Mesendoderm (in vitro differentiated cells): Measurements from ENCODE around the gene CERS5.

Experiments used
- DNase-seq: peaks from one replicate; pipeline ENCODE4 v3.0.0; 2013
- H2AK5ac ChIP-seq: 2 replicates; pipeline ENCODE4 v1.6.1; 2013; ENCODE audit warnings: low read length, inconsistent platforms
- H2BK120ac ChIP-seq: 2 replicates; pipeline ENCODE4 v1.6.1; 2013; ENCODE audit warnings: low read depth, mild to moderate bottlenecking, low read length, moderate library complexity, mixed read lengths
- H2BK15ac ChIP-seq: replicated peaks from 2 replicates; pipeline ENCODE4 v1.6.1; 2013; ENCODE audit warnings: low read depth, mild to moderate bottlenecking, moderate library complexity
- H2BK5ac ChIP-seq: 2 replicates; pipeline ENCODE4 v1.6.1; 2013; ENCODE audit warnings: low read length, inconsistent platforms
- H3K18ac ChIP-seq: 2 replicates; pipeline ENCODE4 v1.6.1; 2013; ENCODE audit warnings: mild to moderate bottlenecking, low read length, mixed read lengths
- H3K23ac ChIP-seq: one replicate; pipeline ENCODE4 v1.6.1; 2013; ENCODE audit warnings: low read length
- H3K27ac ChIP-seq: 2 replicates; pipeline ENCODE4 v1.5.1; 2013; ENCODE audit warnings: low read depth, mild to moderate bottlenecking, inconsistent platforms, low read length, moderate library complexity
- H3K27me3 ChIP-seq: 2 replicates; pipeline ENCODE4 v1.6.1; 2013; ENCODE audit warnings: low read length, control low read depth, mild to moderate bottlenecking, inconsistent platforms; ENCODE audit not compliant: insufficient read depth, poor library complexity
- H3K36me3 ChIP-seq: 2 replicates; pipeline ENCODE4 v1.6.1; 2013; ENCODE audit warnings: low read length, inconsistent platforms; ENCODE audit not compliant: control insufficient read depth, insufficient read depth
- H3K4ac ChIP-seq: one replicate; pipeline ENCODE4 v1.6.1; 2013; ENCODE audit warnings: low read depth, mild to moderate bottlenecking, low read length, moderate library complexity
- H3K4me1 ChIP-seq: 2 replicates; pipeline ENCODE4 v1.6.1; 2013; ENCODE audit warnings: low read depth, low read length, inconsistent platforms; ENCODE audit not compliant: control insufficient read depth
- H3K4me2 ChIP-seq: 2 replicates; pipeline ENCODE4 v1.6.1; 2013; ENCODE audit warnings: low read length
- H3K4me3 ChIP-seq: 2 replicates; pipeline ENCODE4 v1.5.1; 2013; ENCODE audit warnings: mild to moderate bottlenecking, low read length
- H3K56ac ChIP-seq: one replicate; pipeline ENCODE4 v1.6.1; 2013; ENCODE audit warnings: low read length
- H3K79me1 ChIP-seq: 2 replicates; pipeline ENCODE4 v1.6.1; 2013; ENCODE audit warnings: low read length, inconsistent platforms
- H3K79me2 ChIP-seq: 2 replicates; pipeline ENCODE4 v1.6.1; 2013; ENCODE audit warnings: mild to moderate bottlenecking, low read length; ENCODE audit not compliant: control insufficient read depth, insufficient read depth
- H3K9ac ChIP-seq: 2 replicates; pipeline ENCODE4 v1.6.1; 2013; ENCODE audit warnings: low read length, inconsistent platforms
- H4K5ac ChIP-seq: one replicate; pipeline ENCODE4 v1.6.1; 2013; ENCODE audit warnings: low read length
- H4K8ac ChIP-seq: one replicate; pipeline ENCODE4 v1.6.1; 2013; ENCODE audit warnings: low read depth, mild to moderate bottlenecking, control low read depth, low read length, moderate library complexity
- WGBS: extraction: QIAGEN DNeasy Blood & Tissue Kit; methylation state at CpG from one replicate; pipeline ENCODE4 v1.1.7; 2013; ENCODE audit warnings: low lambda C conversion rate, missing lambda C conversion rate; ENCODE audit not compliant: insufficient coverage; ENCODE audit errors: extremely low coverage; 5-methylcytosine and 5-hydroxymethylcytosine counted together

Gene CERS5

GRCh38 chr12:50147281-50147680, 19.9 kb downstream of the CERS5 start:
- no peak overlapping the region for H3K4me3 ChIP-seq
- no peak overlapping the region for H3K4ac ChIP-seq
- H3K56ac ChIP-seq, result no peak overlapping the region
- peaks cover 5% of the 10 kb centered on the region for H3K79me1 ChIP-seq
- no peaks in the 10 kb centered on the region for H3K27me3 ChIP-seq
- no peak overlapping the region for H3K27ac ChIP-seq
- no peak overlapping the region for H2BK5ac ChIP-seq
- H4K8ac ChIP-seq, result no peak overlapping the region
- no peak overlapping the region for H3K9ac ChIP-seq
- H3K4me2 ChIP-seq, result no peak overlapping the region
- H2AK5ac ChIP-seq, result no peak overlapping the region
- H4K5ac ChIP-seq, result no peak overlapping the region
- H3K4me1 ChIP-seq, result no peaks in the 10 kb centered on the region
- WGBS, result no CpG with 5 or more reads among the region's 4 CpGs
- H2BK120ac ChIP-seq, result no peak overlapping the region
- H2BK15ac ChIP-seq, result no peak overlapping the region
- peaks cover 2% of the 10 kb centered on the region for H3K79me2 ChIP-seq
- H3K36me3 ChIP-seq, result no peaks in the 10 kb centered on the region
- no peak overlapping the region for H3K18ac ChIP-seq
- peak; percentile 12 for DNase-seq
- H3K23ac ChIP-seq, result no peak overlapping the region

DNA sequence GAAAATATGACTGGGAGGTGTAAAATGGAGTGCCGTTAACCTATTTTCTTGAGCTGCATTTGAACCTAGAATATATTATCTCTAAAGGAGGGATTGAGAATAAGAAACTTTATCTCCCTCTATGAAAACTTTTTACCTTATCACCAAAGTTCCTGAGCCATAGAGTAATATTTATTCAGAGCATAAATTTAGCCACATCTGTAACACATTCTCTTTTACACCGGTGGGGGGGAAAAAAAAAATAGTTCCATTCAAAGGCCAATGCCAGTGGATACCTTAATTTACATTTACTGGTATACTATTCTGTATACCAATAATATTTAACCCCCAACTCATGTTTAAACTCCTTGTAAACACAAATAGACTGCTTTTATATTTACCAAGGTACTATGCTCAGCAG, 21.7 kb downstream of the CERS5 start:
- Histone ChIP-seq H2BK15ac (no peak overlapping the region), H2BK5ac (no peak overlapping the region), H3K4me1 (no peaks in the 10 kb centered on the region), H2AK5ac (no peak overlapping the region), H3K79me1 (peaks cover 3% of the 10 kb centered on the region), H3K56ac (no peak overlapping the region), H3K4ac (no peak overlapping the region), H2BK120ac (no peak overlapping the region), H3K27me3 (no peaks in the 10 kb centered on the region), H3K27ac (no peak overlapping the region), H3K18ac (no peak overlapping the region), H4K8ac (no peak overlapping the region), H3K23ac (no peak overlapping the region), H3K4me2 (no peak overlapping the region), H3K36me3 (no peaks in the 10 kb centered on the region), H3K4me3 (no peak overlapping the region), H4K5ac (no peak overlapping the region), H3K9ac (no peak overlapping the region), H3K79me2 (peaks cover 2% of the 10 kb centered on the region)
- no CpG with 5 or more reads among the region's 2 CpGs for WGBS
- DNase-seq, result no peak

DNA sequence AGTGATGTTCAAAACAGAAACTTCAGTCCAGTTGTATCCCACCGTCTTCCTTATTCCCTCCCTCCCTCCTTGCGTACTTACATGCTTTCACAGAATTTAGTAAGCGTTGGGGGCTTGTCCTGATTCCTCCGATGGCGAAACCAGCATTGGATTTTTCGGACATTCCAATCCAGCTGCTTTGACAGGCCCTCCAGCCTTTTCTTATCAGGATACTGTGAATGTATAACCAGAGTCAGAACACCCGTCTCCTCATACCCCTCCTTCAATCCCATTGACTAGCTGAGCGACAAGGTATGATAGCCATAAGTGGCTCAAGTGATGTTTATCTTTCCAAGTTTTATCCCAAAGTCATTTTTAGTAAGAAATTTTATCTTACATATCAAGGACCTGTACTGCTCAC, 24.2 kb downstream of the CERS5 start:
- no peak for DNase-seq
- Histone ChIP-seq H4K5ac (no peak overlapping the region), H2BK15ac (no peak overlapping the region), H3K9ac (no peak overlapping the region), H4K8ac (no peak overlapping the region), H3K23ac (no peak overlapping the region), H3K27me3 (no peaks in the 10 kb centered on the region), H3K4me1 (no peaks in the 10 kb centered on the region), H2AK5ac (no peak overlapping the region), H2BK120ac (no peak overlapping the region), H3K79me1 (peaks cover 1% of the 10 kb centered on the region), H2BK5ac (no peak overlapping the region), H3K4me3 (no peak overlapping the region), H3K27ac (no peak overlapping the region), H3K36me3 (no peaks in the 10 kb centered on the region), H3K4me2 (no peak overlapping the region), H3K56ac (no peak overlapping the region), H3K18ac (no peak overlapping the region), H3K4ac (no peak overlapping the region), H3K79me2 (no peaks in the 10 kb centered on the region)
- no CpG with 5 or more reads among the region's 8 CpGs for WGBS

DNA sequence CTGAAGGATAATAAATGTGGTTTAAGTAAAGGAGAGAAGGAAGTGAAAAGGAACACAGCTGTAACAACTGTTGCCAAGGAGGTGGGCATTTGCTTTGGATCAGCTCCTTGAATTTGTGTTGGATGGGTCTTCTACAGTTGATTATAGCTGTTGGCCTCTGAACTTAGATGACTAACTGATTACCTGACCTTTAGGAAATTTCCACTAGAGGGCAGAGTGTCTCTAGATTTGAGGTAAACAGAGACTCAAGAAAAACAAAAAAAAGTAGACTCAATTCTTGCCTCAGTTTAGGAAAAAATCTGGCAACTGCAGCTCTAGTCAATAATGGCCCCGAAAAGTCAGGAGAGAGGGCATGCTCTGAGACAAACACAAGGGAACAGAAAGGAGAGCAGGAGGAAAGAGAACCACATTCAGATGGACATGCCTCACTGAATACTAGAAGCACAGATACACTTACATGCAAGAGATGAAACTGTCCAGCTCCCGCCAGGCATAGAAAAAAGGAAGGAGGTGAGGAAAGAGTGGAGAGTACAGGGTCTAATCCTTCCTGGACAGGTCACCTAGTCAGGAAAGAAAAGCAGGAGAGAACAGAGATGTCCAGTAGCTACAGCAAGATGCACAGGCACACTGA, 34.5 kb downstream of the CERS5 start:
- no peak overlapping the region for H3K18ac ChIP-seq
- H2AK5ac ChIP-seq, result no peak overlapping the region
- no peaks in the 10 kb centered on the region for H3K27me3 ChIP-seq
- no peak overlapping the region for H3K23ac ChIP-seq
- H3K79me2 ChIP-seq, result no peaks in the 10 kb centered on the region
- no peak overlapping the region for H2BK5ac ChIP-seq
- H4K5ac ChIP-seq, result no peak overlapping the region
- no peak overlapping the region for H3K27ac ChIP-seq
- no peaks in the 10 kb centered on the region for H3K4me1 ChIP-seq
- H3K4ac ChIP-seq, result no peak overlapping the region
- no peaks in the 10 kb centered on the region for H3K79me1 ChIP-seq
- no peak overlapping the region for H3K4me2 ChIP-seq
- no peak overlapping the region for H3K9ac ChIP-seq
- no peak overlapping the region for H2BK15ac ChIP-seq
- H3K4me3 ChIP-seq, result no peak overlapping the region
- DNase-seq, result peak; percentile 54
- H4K8ac ChIP-seq, result no peak overlapping the region
- H3K36me3 ChIP-seq, result peaks cover 24% of the 10 kb centered on the region
- no CpG with 5 or more reads among the region's 2 CpGs for WGBS
- H2BK120ac ChIP-seq, result no peak overlapping the region
- no peak overlapping the region for H3K56ac ChIP-seq

DNA sequence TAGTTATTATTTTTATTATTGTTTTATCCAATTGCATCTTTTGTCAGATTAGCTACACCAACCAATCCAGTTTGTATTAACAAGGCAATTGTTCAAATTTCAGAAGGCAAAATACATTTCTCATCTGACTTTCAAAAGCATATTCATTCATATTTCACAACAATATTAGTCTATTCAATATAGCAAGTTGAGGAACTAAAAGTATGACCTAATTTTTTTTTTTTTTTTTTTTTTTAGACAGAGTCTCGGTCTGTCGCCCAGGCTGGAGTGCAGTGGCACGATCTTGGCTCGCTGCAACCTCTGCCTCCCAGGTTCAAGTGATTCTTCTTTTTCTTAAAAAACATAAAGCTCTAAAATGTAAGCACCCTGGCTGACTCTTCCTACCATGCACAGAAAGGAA, 37.9 kb downstream of the CERS5 start:
- no peak overlapping the region for H3K4me2 ChIP-seq
- no peaks in the 10 kb centered on the region for H3K79me2 ChIP-seq
- no peak overlapping the region for H3K4me3 ChIP-seq
- H3K4ac ChIP-seq, result no peak overlapping the region
- no peak overlapping the region for H3K18ac ChIP-seq
- H3K23ac ChIP-seq, result no peak overlapping the region
- no peaks in the 10 kb centered on the region for H3K27me3 ChIP-seq
- DNase-seq, result no peak
- H2BK5ac ChIP-seq, result no peak overlapping the region
- H3K27ac ChIP-seq, result no peak overlapping the region
- H2BK120ac ChIP-seq, result no peak overlapping the region
- H4K5ac ChIP-seq, result no peak overlapping the region
- no peak overlapping the region for H4K8ac ChIP-seq
- no CpG with 5 or more reads among the region's 4 CpGs for WGBS
- no peak overlapping the region for H2AK5ac ChIP-seq
- H3K9ac ChIP-seq, result no peak overlapping the region
- no peaks in the 10 kb centered on the region for H3K79me1 ChIP-seq
- H3K56ac ChIP-seq, result no peak overlapping the region
- H2BK15ac ChIP-seq, result no peak overlapping the region
- no peaks in the 10 kb centered on the region for H3K4me1 ChIP-seq
- peaks cover 18% of the 10 kb centered on the region for H3K36me3 ChIP-seq

DNA sequence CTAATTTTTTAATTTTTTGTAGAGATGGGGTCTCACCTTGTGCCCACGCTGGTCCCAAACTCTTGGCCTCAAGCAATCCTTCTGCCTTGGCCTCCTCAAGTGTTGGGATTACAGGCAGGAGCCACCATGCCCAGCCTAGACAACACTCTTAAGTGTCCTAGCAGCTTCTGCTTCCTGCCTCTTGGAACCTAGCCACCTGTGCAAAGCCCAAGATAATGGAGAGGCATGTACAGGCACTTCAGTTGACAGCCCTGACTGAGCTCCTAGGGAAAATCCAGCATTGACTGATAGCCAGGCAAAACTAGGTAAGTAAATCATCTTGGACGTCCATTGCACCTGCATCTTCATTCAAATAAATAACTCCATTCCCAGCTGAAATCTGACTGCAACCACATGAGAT, 39.6 kb downstream of the CERS5 start:
- no peak overlapping the region for H3K27ac ChIP-seq
- no peaks in the 10 kb centered on the region for H3K4me1 ChIP-seq
- no peak overlapping the region for H3K18ac ChIP-seq
- peaks cover 14% of the 10 kb centered on the region for H3K36me3 ChIP-seq
- no peak overlapping the region for H3K23ac ChIP-seq
- no peak overlapping the region for H3K9ac ChIP-seq
- H3K4ac ChIP-seq, result no peak overlapping the region
- WGBS, result no CpG with 5 or more reads among the region's 2 CpGs
- H3K4me2 ChIP-seq, result no peak overlapping the region
- no peaks in the 10 kb centered on the region for H3K79me2 ChIP-seq
- no peak overlapping the region for H3K4me3 ChIP-seq
- no peak overlapping the region for H2BK120ac ChIP-seq
- no peak for DNase-seq
- H2AK5ac ChIP-seq, result no peak overlapping the region
- no peak overlapping the region for H2BK5ac ChIP-seq
- H4K5ac ChIP-seq, result no peak overlapping the region
- no peak overlapping the region for H4K8ac ChIP-seq
- H3K27me3 ChIP-seq, result no peaks in the 10 kb centered on the region
- no peak overlapping the region for H3K56ac ChIP-seq
- H2BK15ac ChIP-seq, result no peak overlapping the region
- H3K79me1 ChIP-seq, result no peaks in the 10 kb centered on the region
